Caco-2 (cell line): ENCODE measurements around the gene PEX5L. TPM values are rescaled to one million over a fixed set of nuclear protein-coding genes. Genes with fewer than 3 reads are reported as not detected.
"Not testable (repeated sequence)": the region's sequence is repeated elsewhere in the genome, so short reads cannot be mapped to it uniquely, and the experiment has no call there.

ENCODE experiments used
- BruUV-seq: library from RNA; stranded (reverse); fragments of 400-500 nt; replicated peaks from 2 replicates; lab custom pipeline; 2021; lab: Mats Ljungman, UMichigan
- CTCF ChIA-PET: fragments of 300-600 bp; sonication (Branson Sonifier 250); formaldehyde crosslinking; loops from one replicate; lab custom pipeline; 2022; ENCODE audit warnings: antibody characterized with exemption; lab: Charles Lee
- POLR2A ChIA-PET: fragments of 300-600 bp; sonication (Branson Sonifier 250); formaldehyde crosslinking; loops from one replicate; lab custom pipeline; 2022; ENCODE audit warnings: antibody characterized with exemption; lab: Charles Lee
- DNase-seq, 2 experiments: peaks; one replicate each; pipeline versions ENCODE4 v3.0.0 to v3.0.0-alpha.2; 2020 to 2022
- H3K27me3 ChIP-seq: replicated peaks from 2 replicates; pipeline ENCODE4 v1.6.0; 2011; ENCODE audit warnings: low read length; ENCODE audit not compliant: control insufficient read depth, insufficient read depth
- H3K36me3 ChIP-seq: 2 replicates; pipeline ENCODE4 v1.5.1; 2011; ENCODE audit warnings: low read length; ENCODE audit not compliant: control insufficient read depth, insufficient read depth
- H3K4me1 ChIP-seq: fragments of 250-450 bp; sonication (Bioruptor Pico); 2 replicates; pipeline ENCODE4 v1.5.1; 2020; ENCODE audit warnings: mild to moderate bottlenecking
- H3K4me3 ChIP-seq: 2 replicates; pipeline ENCODE4 v1.5.1; 2011; ENCODE audit warnings: low read depth, mild to moderate bottlenecking, control low read depth, low read length
- H3K9me3 ChIP-seq: fragments of 250-450 bp; sonication (Bioruptor Pico); 2 replicates; pipeline ENCODE4 v1.5.1; 2020; ENCODE audit warnings: mild to moderate bottlenecking, moderate library complexity
- H3K27ac Mint-ChIP-seq: one replicate; pipeline ENCODE4 v1.8.0; 2022; ENCODE audit warnings: mixed read lengths; ENCODE audit not compliant: unreplicated experiment
- H3K27me3 Mint-ChIP-seq: one replicate; pipeline ENCODE4 v1.8.0; 2022; ENCODE audit warnings: mixed read lengths; ENCODE audit not compliant: insufficient read depth, unreplicated experiment
- H3K36me3 Mint-ChIP-seq: one replicate; pipeline ENCODE4 v1.8.0; 2022; ENCODE audit warnings: mild to moderate bottlenecking, mixed read lengths; ENCODE audit not compliant: insufficient read depth, unreplicated experiment
- H3K4me1 Mint-ChIP-seq: one replicate; pipeline ENCODE4 v1.8.0; 2022; ENCODE audit warnings: low read depth, mixed read lengths; ENCODE audit not compliant: unreplicated experiment
- H3K4me3 Mint-ChIP-seq: one replicate; pipeline ENCODE4 v1.8.0; 2022; ENCODE audit warnings: mild to moderate bottlenecking, moderate library complexity, mixed read lengths; ENCODE audit not compliant: unreplicated experiment
- H3K9me3 Mint-ChIP-seq: one replicate; pipeline ENCODE4 v1.8.0; 2022; ENCODE audit warnings: mixed read lengths; ENCODE audit not compliant: unreplicated experiment
- intact Hi-C: fragments of 100-400 bp; cut with micrococcal nuclease; formaldehyde crosslinking; loops from one replicate; pipeline ENCODE4 v1.10.0; 2022; ENCODE audit not compliant: unreplicated experiment
- total RNA-seq: library from RNA; stranded (reverse); gene quantifications from 2 replicates; pipeline ENCODE4 v1.2.3, GENCODE V29; 2022
- TF ChIP-seq, protein P1 (sequence below), 2 experiments: fragments of 200-600 bp in 1 of 2; IDR thresholded peaks; 1 replicate in 1 of 2; 2 replicates in 1 of 2; pipeline versions ENCODE4 v1.5.1 to v1.8.0; 2011 to 2022; ENCODE audit warnings: antibody characterized with exemption in 1 of 2, control low read depth in 1 of 2, inconsistent platforms in 1 of 2, low read depth in 1 of 2, low read length in 1 of 2, mild to moderate bottlenecking in 1 of 2, moderate library complexity in 1 of 2; ENCODE audit not compliant: insufficient read depth in 1 of 2, severe bottlenecking in 1 of 2, unreplicated experiment in 1 of 2

The PEX5L gene
- total RNA-seq, 1 experiment from 2014 or later = not detected

DNA sequence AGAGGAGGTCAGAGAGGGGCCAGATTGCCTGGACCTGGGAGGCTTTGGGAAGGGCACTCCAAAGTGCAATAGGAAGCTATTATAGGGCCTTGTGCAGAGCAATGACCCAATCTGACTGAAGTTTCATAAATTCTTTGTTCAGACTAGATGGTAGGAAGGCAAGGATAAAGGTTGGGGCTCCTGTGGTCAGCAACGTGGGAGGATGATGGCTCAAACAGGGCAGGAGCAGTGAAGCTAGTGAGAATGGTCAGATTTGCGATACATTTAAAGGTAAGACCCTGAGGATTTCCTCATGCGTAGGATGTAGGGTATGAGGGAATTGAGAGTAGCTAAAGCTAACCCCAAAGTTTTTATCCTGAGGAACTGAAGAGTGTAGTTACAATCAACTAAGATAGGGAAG, 244.9 kb downstream of the PEX5L start:
- no peak for DNase-seq
- H3K4me3 ChIP-seq = no peak overlapping the region
- TF ChIP-seq, protein P1, sequence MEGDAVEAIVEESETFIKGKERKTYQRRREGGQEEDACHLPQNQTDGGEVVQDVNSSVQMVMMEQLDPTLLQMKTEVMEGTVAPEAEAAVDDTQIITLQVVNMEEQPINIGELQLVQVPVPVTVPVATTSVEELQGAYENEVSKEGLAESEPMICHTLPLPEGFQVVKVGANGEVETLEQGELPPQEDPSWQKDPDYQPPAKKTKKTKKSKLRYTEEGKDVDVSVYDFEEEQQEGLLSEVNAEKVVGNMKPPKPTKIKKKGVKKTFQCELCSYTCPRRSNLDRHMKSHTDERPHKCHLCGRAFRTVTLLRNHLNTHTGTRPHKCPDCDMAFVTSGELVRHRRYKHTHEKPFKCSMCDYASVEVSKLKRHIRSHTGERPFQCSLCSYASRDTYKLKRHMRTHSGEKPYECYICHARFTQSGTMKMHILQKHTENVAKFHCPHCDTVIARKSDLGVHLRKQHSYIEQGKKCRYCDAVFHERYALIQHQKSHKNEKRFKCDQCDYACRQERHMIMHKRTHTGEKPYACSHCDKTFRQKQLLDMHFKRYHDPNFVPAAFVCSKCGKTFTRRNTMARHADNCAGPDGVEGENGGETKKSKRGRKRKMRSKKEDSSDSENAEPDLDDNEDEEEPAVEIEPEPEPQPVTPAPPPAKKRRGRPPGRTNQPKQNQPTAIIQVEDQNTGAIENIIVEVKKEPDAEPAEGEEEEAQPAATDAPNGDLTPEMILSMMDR (IDR thresholded peaks at IDR 0.05; ENCODE audit: insufficient read depth in 1 of 2, low read depth in 1 of 2, low read length in 1 of 2, severe bottlenecking in 1 of 2, unreplicated experiment in 1 of 2) = no peak
- intact Hi-C loops = no loop called here
- no peak overlapping the region for H3K27ac Mint-ChIP-seq
- CTCF ChIA-PET = no interaction called here
- POLR2A ChIA-PET = no interaction called here
- no peaks in the 10 kb centered on the region for H3K27me3 Mint-ChIP-seq
- no peaks in the 10 kb centered on the region; the same call in 1 of the 2 replicates for H3K36me3 ChIP-seq
- peaks cover 4% of the 10 kb centered on the region for H3K4me1 ChIP-seq
- no peaks in the 10 kb centered on the region for H3K9me3 ChIP-seq
- peaks cover 6% of the 10 kb centered on the region for H3K36me3 Mint-ChIP-seq
- H3K4me1 Mint-ChIP-seq = peaks cover 9% of the 10 kb centered on the region
- H3K4me3 Mint-ChIP-seq = no peak overlapping the region
- BruUV-seq = no TSS peak
- no peaks in the 10 kb centered on the region for H3K27me3 ChIP-seq
- no peaks in the 10 kb centered on the region for H3K9me3 Mint-ChIP-seq

DNA sequence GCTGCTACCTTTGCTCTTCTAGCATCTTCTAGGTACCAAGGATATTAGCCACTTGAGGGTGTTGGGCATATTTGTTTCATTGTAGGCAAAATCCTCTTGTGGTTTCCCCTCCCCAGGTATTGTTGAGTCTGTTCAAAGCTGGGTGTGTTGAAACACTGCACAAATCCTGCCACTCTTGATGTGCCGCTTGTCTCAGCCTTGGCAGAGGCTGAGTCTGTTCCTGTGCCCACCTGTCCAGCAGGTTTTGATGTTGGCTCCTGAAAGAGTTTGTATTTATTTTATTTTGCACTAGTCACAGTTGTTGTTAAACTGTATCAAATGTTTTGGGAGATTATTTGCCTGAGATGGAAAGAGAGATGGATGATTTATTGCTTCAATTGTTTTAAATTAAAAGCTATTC, 247.7 kb downstream of the PEX5L start:
- TF ChIP-seq, protein P1 (IDR thresholded peaks at IDR 0.05; ENCODE audit: insufficient read depth in 1 of 2, low read depth in 1 of 2, low read length in 1 of 2, severe bottlenecking in 1 of 2, unreplicated experiment in 1 of 2) = no peak
- Histone ChIP-seq H3K27me3 (no peaks in the 10 kb centered on the region), H3K36me3 (peaks cover 1% of the 10 kb centered on the region), H3K4me1 (no peaks in the 10 kb centered on the region), H3K4me3 (no peak overlapping the region), H3K9me3 (no peaks in the 10 kb centered on the region)
- POLR2A ChIA-PET = no interaction called here
- Mint-ChIP-seq H3K9me3 (no peaks in the 10 kb centered on the region), H3K36me3 (peaks cover 2% of the 10 kb centered on the region), H3K27me3 (no peaks in the 10 kb centered on the region), H3K4me3 (no peak overlapping the region), H3K4me1 (no peaks in the 10 kb centered on the region), H3K27ac (no peak overlapping the region)
- no peak for DNase-seq
- CTCF ChIA-PET = no interaction called here
- intact Hi-C loops = no loop called here
- BruUV-seq = no TSS peak

DNA sequence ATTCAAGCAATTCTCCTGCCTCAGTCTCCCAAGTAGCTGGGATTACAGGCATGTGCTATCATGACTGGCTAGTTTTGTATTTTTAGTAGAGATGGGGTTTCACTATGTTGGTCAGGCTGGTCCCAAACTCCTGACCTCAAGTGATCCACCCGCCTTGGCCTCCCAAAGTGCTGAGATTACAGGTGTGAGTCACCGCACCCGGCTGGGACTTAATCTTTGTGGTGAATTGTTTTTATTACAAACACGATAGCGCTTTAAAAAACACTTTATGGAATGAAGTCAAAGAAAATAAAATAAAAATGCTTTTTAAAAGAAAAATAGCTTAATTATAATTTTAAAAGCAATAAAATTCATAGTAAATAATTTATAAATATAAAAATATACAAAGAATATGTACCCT, 253.9 kb downstream of the PEX5L start:
- H3K27me3 ChIP-seq, POLR2A ChIA-PET, H3K4me3 ChIP-seq, H3K27ac Mint-ChIP-seq, DNase-seq, intact Hi-C loops, H3K9me3 ChIP-seq, H3K36me3 ChIP-seq, CTCF ChIA-PET, H3K27me3 Mint-ChIP-seq, BruUV-seq, H3K4me3 Mint-ChIP-seq: not testable (repeated sequence)
- H3K4me1 ChIP-seq = peaks cover 13% of the 10 kb centered on the region
- Mint-ChIP-seq H3K9me3 (peaks cover 18% of the 10 kb centered on the region), H3K36me3 (peaks cover 29% of the 10 kb centered on the region), H3K4me1 (peaks cover 19% of the 10 kb centered on the region)
